Heart right ventricle (tissue), 16 donors: ENCODE results near the gene NME8. TPM values are rescaled to one million over a fixed set of nuclear protein-coding genes. Genes with fewer than 3 reads are reported as not detected.
A peak's percentile ranks its signal among the peaks of the same experiment; 100 is the strongest.

ENCODE experiments used
- ATAC-seq, 8 donors: fragments of 200-7000 bp; cut with Tn5 transposase; one replicate each; pipeline ENCODE4 v1.9.1; 2020; ENCODE audit warnings: mild to moderate bottlenecking in 8 of 8, moderate library complexity in 8 of 8, moderate number of reproducible peaks in 1 of 8
- DNase-seq, 2 donors: peaks; one replicate each; pipeline ENCODE4 v3.0.0-alpha.2; 2020
- H3K27ac ChIP-seq, 10 donors: fragments of 200-600 bp; sonication (generic) in 2 of 10; one replicate each; pipeline versions ENCODE4 v1.5.0 to v1.8.0; 2020 to 2022; ENCODE audit warnings: mild to moderate bottlenecking in 3 of 10
- H3K27me3 ChIP-seq, 7 donors: fragments of 200-600 bp; one replicate each; pipeline ENCODE4 v1.8.0; 2021 to 2022; ENCODE audit warnings: mild to moderate bottlenecking in 2 of 7
- H3K36me3 ChIP-seq, 9 donors: fragments of 200-600 bp; sonication (generic) in 1 of 9; one replicate each; pipeline versions ENCODE4 v1.5.0 to v1.8.0; 2020 to 2022; ENCODE audit warnings: mild to moderate bottlenecking in 2 of 9
- H3K4me1 ChIP-seq, 9 donors: fragments of 200-600 bp; sonication (generic) in 1 of 9; one replicate each; pipeline versions ENCODE4 v1.5.0 to v1.8.0; 2020 to 2022; ENCODE audit warnings: mild to moderate bottlenecking in 4 of 9
- H3K4me3 ChIP-seq, 10 donors: fragments of 200-600 bp; sonication (generic) in 2 of 10; one replicate each; pipeline versions ENCODE4 v1.5.0 to v1.8.0; 2020 to 2022; ENCODE audit warnings: mild to moderate bottlenecking in 7 of 10, moderate library complexity in 2 of 10
- H3K9me3 ChIP-seq, 11 donors: fragments of 200-600 bp in 10 of 11; sonication (generic) in 2 of 11; one replicate each; pipeline versions ENCODE4 v1.5.0 to v1.8.0; 2013 to 2022; ENCODE audit warnings: mild to moderate bottlenecking in 2 of 11, control low read depth in 1 of 11, moderate library complexity in 1 of 11
- CTCF ChIP-seq, 9 donors: fragments of 200-600 bp; sonication (generic) in 2 of 9; IDR thresholded peaks; one replicate each; pipeline versions ENCODE4 v1.5.0 to v1.8.0; 2021 to 2022; ENCODE audit warnings: antibody characterized with exemption in 9 of 9, mild to moderate bottlenecking in 5 of 9, moderate library complexity in 1 of 9
- WGBS, 2 donors: extraction: QIAGEN DNeasy Blood & Tissue Kit; methylation state at CpG; one replicate each; pipeline ENCODE4 v1.1.7; 2013; ENCODE audit warnings: inconsistent platforms in 1 of 2; 5-methylcytosine and 5-hydroxymethylcytosine counted together
- intact Hi-C, 10 donors: fragments of 100-400 bp; cut with DNase I; formaldehyde crosslinking; loops; one replicate each; pipeline versions ENCODE4 v1.11.1 to v1.14.2; 2022
- polyA plus RNA-seq, 2 donors: library from polyadenylated mRNA; stranded (reverse); fragments of 200-250 nt; gene quantifications; one replicate each; pipeline ENCODE4 v1.2.3, GENCODE V29; 2013
- total RNA-seq, 10 donors: library from RNA; stranded (reverse); fragmentation: NEBNext Ultra II Directional in 3 of 10; extraction: Animal tissue kit (Norgen Biotek cat#: 25700) in 3 of 10; gene quantifications; one replicate each; pipeline versions ENCODE4 v1.2.1 to v1.2.4, GENCODE V29; 2021 to 2023
- donor health status: Arrhythmogenic right ventricular cardiomyopathy.
- donor health status: ischemic (EF 13 %, LVEDD 7.1; RV severe dilation, severe dysfunction).
- donor health status: healthy with polysubstance abuse.
- donor health status: DM: no; HTN: yes; CAD: no.
- donor health status: DM: no; HTN: no; CAD: no.
- donor health status: ischemic (EF 25% LVEDD 6.9; RV normal size, moderate dysfunction).
- donor health status: ischemic (EF 25% LVEDD 5.7; RV mildly dilated, moderate dysfunction).
- donor health status: healthy.
- donor health status: DM: yes; HTN: yes; CAD: no.
- donor health status: Ischemic cardiomyopathy.
- donor health status: ischemic (EF 35%, LVEDD 5.7; RV mildly dilated, moderate dysfunction).
- donor health status: nonischemic (EF 11% LVEDD 7.7; RV severe dilation, severe dysfunction).
- donor health status: DM: yes; HTN: yes; CAD: no.
- donor health status: PGD.
- donor health status: ischemic (EF 29% LVEDD 5.4; RV normal size, mild dysfunction).
- donor health status: nonischemic (EF 23%, LVEDD 6.1; RV moderate dilation, normal function).

The NME8 gene
- total and polyA plus RNA-seq, 12 donors = 0.15 to 0.19 TPM; not detected in 10

- WGBS, 2 donors = 29 to 33% methylated on average over 2 of the region's 2 CpGs
- no peaks in the 10 kb centered on the region for H3K9me3 ChIP-seq
- H3K27ac ChIP-seq = no peak overlapping the region
- no peaks in the 10 kb centered on the region for H3K4me1 ChIP-seq
- ATAC-seq (no peak), DNase-seq (no peak)
- no peak overlapping the region for H3K4me3 ChIP-seq
- H3K27me3 ChIP-seq = peaks cover 0 to 8% (median 0%) of the 10 kb centered on the region in 7 donors
- H3K36me3 ChIP-seq = no peaks in the 10 kb centered on the region
- peak in 6 of 9 donors; percentile 25 to 40 (median 36) for TF ChIP-seq CTCF (IDR thresholded peaks at IDR 0.05)
- intact Hi-C loops = no loop called here
Observed at GRCh38 chr7:37853468-37853867, 5.1 kb downstream of the NME8 start.

- Histone ChIP-seq H3K36me3 (no peaks in the 10 kb centered on the region), H3K9me3 (peaks cover 0 to 19% (median 0%) of the 10 kb centered on the region in 11 donors), H3K27ac (no peak overlapping the region), H3K27me3 (peaks cover 0 to 10% (median 4%) of the 10 kb centered on the region in 7 donors), H3K4me1 (no peaks in the 10 kb centered on the region), H3K4me3 (no peak overlapping the region)
- DNase-seq = no peak
- intact Hi-C loops = no loop called here
- WGBS, 2 donors = 81 to 83% methylated on average over 6 of the region's 6 CpGs
- no peak for ATAC-seq
- no peak for TF ChIP-seq CTCF (IDR thresholded peaks at IDR 0.05)
Observed at GRCh38 chr7:37882086-37882485, 33.7 kb downstream of the NME8 start.

GRCh38 chr7:37893359-37893758 lies 45.0 kb downstream of the NME8 start:
- no peaks in the 10 kb centered on the region for H3K36me3 ChIP-seq
- no peak for TF ChIP-seq CTCF (IDR thresholded peaks at IDR 0.05)
- no peak overlapping the region for H3K27ac ChIP-seq
- H3K4me3 ChIP-seq = no peak overlapping the region
- H3K4me1 ChIP-seq = no peaks in the 10 kb centered on the region
- DNase-seq = no peak
- intact Hi-C loops = no loop called here
- H3K27me3 ChIP-seq = peaks cover 0 to 4% (median 0%) of the 10 kb centered on the region in 7 donors
- H3K9me3 ChIP-seq = no peaks in the 10 kb centered on the region
- ATAC-seq = no peak

- WGBS, 2 donors = 55 to 68% methylated on average over 3 of the region's 3 CpGs
Observed at GRCh38 chr7:37894671-37895070, 46.3 kb downstream of the NME8 start.

More at GRCh38 chr7:37894671-37895070, 46.3 kb downstream of the NME8 start:
- DNase-seq (no peak), ATAC-seq (no peak)
- H3K9me3 ChIP-seq = no peaks in the 10 kb centered on the region
- H3K4me3 ChIP-seq = no peak overlapping the region
- no peaks in the 10 kb centered on the region for H3K36me3 ChIP-seq
- intact Hi-C loops = no loop called here
- H3K27ac ChIP-seq = no peak overlapping the region
- H3K4me1 ChIP-seq = no peaks in the 10 kb centered on the region
- TF ChIP-seq CTCF (IDR thresholded peaks at IDR 0.05) = no peak
- peaks cover 0 to 4% (median 0%) of the 10 kb centered on the region in 7 donors for H3K27me3 ChIP-seq
